Measurements from ENCODE around the gene DCDC1.

DNA sequence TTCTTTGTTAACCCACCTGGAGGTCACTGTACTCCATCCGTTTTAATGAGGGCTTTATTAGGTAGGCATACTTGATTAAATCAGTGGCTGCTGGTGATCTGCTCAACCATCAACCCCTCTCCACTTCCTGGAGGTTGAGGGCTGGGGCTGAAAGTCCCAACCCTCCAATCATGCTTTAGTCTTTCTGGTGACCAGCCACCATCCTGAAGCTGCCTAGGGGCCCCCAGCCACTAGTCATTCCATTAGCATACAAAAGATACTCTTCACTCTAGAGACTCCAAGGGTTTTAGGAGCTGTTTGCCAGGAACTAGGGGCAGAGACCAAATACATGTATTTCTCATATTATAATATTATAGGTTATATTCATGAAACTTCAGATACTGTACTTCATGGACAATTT, 13.6 kb upstream of the DCDC1 start:
- TF ChIP-seq, protein P1, sequence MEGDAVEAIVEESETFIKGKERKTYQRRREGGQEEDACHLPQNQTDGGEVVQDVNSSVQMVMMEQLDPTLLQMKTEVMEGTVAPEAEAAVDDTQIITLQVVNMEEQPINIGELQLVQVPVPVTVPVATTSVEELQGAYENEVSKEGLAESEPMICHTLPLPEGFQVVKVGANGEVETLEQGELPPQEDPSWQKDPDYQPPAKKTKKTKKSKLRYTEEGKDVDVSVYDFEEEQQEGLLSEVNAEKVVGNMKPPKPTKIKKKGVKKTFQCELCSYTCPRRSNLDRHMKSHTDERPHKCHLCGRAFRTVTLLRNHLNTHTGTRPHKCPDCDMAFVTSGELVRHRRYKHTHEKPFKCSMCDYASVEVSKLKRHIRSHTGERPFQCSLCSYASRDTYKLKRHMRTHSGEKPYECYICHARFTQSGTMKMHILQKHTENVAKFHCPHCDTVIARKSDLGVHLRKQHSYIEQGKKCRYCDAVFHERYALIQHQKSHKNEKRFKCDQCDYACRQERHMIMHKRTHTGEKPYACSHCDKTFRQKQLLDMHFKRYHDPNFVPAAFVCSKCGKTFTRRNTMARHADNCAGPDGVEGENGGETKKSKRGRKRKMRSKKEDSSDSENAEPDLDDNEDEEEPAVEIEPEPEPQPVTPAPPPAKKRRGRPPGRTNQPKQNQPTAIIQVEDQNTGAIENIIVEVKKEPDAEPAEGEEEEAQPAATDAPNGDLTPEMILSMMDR (IDR thresholded peaks at IDR 0.05), result no peak
- TF ChIP-seq POLR2A (IDR thresholded peaks at IDR 0.05), result no peak
